Activated CD4-positive, alpha-beta T cell treated with anti-CD3 and anti-CD28 coated beads for 1 hour (primary cell): ENCODE data around the gene TMEM256.
"Not testable (repeated sequence)": the region's sequence is repeated elsewhere in the genome, so short reads cannot be mapped to it uniquely, and the experiment has no call there.

Experiments
- DNase-seq: peaks from one replicate; pipeline ENCODE4 v3.0.0-alpha.2; 2020

The TMEM256 gene

GRCh38 chr17:7380855-7381683 is 22.8 kb downstream of the TMEM256 start, which contains the start of gene TNK1:
Gene TNK1, plus strand, starts transcription at chr17:7381089. Its CDS starts 1,838 bp downstream, at chr17:7382927.
- no peak for DNase-seq

- no peak for DNase-seq
These were observed 23.6 kb downstream of the TMEM256 start for GRCh38 chr17:7380321-7380720.

GRCh38 chr17:7379134-7379533 is 24.8 kb downstream of the TMEM256 start:
- DNase-seq: no peak

DNA sequence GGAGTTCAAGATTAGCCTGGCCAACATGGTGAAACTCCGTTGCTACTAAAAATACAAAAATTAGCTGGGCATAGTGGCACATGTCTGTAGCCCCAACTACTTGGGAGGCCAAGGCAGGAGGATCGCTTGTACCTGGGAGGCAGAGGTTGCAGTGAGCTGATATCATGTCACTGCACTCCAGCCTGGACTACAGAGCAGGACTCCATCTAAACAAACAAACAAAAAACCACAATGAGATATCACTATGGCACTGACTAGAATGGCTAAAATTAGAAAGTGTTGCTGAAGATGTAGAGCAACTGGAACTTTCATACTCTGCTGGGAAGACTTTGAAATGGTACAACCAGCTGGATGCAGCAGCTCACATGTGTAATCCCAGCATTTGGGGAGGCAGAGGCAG is 29.5 kb downstream of the TMEM256 start:
- no peak for DNase-seq

DNA sequence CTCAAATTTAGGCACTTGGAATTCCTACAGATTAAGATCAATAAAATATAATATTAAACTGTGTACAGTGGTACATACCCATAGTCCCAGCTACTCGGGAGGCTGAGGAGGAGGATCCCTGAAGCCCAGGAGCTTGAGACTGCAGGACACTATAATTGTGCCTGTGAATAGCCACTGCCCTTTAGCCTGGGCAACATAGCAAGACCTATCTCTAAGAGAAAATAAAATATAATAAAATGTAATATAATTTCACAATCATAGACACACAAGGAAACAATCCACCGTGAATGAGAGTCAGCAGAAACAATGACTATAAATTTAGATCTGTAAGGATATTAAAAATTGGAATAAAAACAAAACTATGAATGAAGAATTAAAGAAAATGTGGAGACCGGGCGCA is 33.0 kb downstream of the TMEM256 start:
- no peak for DNase-seq

GRCh38 chr17:7369825-7370224 is 34.1 kb downstream of the TMEM256 start:
- no peak for DNase-seq

DNA sequence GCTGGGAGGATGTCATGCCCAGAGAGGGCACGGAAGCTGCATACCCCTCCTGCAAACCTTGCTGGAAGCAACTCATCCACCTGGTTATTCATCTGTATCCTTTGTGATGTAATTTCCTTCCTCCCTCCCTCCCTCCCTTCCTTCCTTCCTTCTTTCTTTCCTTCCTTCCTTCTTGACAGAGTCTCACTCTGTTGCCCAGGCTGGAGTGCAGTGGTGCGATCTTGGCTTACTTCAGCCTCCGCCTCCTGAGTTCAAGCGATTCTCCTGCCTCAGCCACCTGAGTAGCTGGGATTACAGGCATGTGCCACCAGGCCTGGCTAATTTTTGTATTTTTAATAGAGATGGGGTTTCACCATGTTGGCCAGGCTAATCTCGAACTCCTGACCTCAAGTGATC is 35.3 kb downstream of the TMEM256 start:
- not testable (repeated sequence) for DNase-seq

DNA sequence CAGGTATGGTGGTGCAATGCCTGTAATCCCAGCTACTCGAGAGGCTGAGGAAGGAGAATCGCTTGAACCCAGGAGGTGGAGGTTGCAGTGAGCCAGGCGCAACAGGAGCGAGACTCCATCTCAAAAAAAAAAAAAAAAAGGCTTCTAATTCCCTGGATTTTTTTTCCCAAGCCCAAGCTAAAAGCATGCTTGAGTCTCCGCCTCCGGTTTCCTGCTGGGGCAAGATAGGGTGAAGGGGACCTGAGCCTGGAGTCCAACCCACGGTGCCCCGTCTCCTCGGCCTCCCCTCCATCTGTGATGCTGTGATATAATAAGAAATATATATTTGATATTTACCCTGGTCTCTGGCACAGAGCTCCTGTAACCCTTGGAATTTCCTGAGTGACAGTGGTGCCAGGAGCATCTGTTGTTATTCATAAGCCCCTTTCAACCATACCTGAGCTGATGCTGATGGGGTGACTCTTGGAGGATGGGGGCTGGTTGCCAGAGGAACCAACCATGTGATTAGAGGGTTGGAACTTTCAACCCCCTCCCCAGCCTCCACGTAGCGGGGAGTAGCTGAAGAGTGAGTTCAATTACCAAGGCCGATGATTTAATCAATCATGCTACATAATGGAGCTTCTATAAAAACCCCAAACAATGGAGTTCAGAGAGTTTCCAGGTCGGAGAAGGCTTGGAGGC is 35.8 kb downstream of the TMEM256 start:
- DNase-seq: no peak

- no peak for DNase-seq
These were observed 36.8 kb downstream of the TMEM256 start for GRCh38 chr17:7367083-7367482.

GRCh38 chr17:7365963-7366362 is 37.9 kb downstream of the TMEM256 start:
- DNase-seq: not testable (repeated sequence)

DNA sequence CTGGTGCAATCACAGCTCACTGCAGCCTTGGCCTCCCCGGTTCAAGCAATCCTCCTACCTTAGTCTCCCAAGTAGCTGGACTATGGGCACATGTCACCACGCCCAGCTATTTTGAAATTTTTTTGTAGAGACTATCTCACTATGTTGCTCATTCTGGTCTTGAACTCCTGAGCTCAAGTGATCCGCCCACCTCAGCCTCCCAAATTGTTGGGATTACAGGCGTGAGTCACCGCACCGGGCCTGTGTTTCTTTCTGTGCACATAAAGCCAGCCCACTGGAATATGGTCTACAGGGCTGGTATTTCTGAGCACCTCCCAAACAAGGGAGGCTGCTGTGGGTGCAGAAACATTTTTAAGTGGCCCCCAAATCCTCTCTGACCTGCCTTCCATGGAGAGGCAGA is 40.6 kb downstream of the TMEM256 start:
- DNase-seq: no peak

DNA sequence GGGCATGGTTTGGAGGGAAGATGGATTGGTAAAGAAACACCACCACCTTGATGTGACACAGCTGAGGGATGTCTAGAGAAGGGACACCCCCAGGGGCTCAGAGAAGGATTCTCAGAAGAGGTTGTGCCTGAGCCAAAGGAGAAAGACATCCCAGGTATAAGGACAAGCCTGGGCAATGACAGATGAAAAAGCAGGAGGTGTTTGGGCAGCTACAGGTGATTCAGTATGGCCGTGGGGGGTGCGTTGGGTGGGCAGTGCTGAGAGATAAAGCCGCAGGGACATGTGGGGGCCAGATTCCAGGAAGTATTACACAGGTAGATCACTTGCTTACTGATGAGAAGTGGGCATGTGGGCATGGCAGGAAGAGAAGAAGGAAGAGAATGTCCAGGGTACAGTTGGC is 42.0 kb downstream of the TMEM256 start:
- DNase-seq: no peak

- no peak for DNase-seq
These were observed 46.5 kb downstream of the TMEM256 start for GRCh38 chr17:7357381-7357780.

- no peak for DNase-seq
These were observed 47.1 kb downstream of the TMEM256 start for GRCh38 chr17:7356756-7357155.

DNA sequence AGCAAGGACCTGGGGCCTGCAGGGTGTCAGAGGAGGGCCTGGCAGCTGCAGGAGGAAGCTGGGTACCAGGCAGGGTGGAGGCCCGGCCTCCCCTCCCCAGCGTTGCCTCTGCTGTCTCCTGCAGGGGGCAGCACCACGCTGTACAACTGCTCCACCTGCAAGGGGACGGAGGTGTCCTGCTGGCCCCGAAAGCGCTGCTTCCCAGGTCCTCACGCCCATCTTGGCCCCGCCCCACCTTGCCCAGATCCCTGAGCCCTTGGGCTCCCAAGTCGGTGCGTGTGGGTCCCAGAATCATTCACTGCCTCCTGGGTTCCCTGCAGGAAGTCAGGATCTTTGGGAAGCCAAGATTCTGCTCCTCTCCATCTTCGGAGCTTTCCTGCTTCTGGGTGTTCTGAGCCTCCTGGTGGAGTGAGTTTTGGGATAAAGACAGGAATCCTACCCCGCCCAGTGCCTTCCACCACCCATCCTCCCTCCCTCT is 47.8 kb downstream of the TMEM256 start:
- DNase-seq: peak; percentile 77

GRCh38 chr17:7355573-7355972 is 48.3 kb downstream of the TMEM256 start:
- DNase-seq: no peak

DNA sequence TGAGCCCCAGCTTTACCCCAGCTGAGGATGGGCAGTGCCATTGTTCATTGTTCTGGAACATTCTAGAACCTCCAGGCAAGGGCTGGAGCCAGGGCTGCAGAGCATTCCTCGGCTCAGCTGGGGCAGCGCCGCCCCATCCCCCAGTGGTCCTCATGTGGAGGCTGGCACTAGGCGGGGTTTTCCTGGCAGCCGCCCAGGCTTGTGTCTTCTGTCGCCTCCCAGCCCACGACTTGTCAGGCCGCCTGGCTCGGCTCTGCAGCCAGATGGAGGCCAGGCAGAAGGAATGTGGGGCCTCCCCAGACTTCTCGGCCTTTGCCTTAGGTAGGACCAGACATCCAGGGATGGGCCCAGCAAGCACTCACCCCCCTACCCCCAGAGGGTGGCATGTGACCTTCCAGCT is 48.8 kb downstream of the TMEM256 start, which contains the start of gene TMEM95:
TSS of gene TMEM95 (plus strand) at position 104 of the 400 bp plus-strand sequence. CDS start at position 153, 49 bp downstream.
- DNase-seq: no peak

DNA sequence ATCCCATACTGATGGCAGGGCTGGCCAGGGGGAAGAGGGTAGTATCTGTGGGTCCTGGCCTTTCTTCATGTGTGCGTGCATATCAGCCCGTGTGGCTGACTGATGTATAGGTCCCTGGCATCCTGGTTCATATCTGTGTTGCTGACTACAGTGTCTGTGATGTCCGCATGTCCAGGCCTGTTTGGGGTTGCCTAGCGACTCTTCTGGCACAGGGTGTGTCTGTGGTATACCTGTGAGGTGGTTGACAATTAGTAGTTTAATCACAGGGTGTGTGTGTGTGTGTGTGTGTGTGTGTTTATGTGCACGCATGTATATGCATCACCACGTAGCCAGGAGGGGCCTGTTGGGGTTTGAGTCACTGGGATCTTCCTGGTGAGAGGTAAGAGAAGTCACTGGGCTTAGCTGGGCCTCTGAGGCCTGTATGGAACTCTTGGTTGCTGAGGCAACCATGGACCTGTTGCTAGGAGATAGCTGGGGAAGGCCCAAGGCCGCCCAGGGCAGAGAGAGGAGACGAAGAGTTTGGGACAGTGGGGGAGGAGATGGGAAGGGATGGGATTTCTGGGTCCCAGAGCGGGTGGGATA is 49.5 kb downstream of the TMEM256 start:
- DNase-seq: no peak
